ENCODE measurements around the gene SURF2.

DNA sequence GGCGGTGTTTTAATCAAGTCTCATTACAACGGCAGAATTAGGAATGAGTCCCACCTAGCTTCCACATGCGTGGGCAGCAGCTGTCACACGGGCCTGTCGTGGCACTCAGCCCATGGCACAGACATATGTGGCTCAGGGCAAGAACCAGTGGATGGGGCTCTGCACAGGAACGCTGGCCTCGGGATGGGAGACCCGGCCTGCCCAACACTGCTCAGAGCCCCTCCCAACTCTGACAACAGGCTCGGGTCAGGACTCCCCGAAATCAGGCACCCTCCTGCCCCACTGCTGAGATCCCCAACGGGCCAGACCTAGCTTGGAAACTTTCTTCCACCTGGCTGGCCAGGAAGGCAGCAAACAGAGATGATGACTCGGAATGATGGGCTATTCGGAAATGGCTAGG is 15.4 kb upstream of the SURF2 start:
- TF ChIP-seq, protein P1, sequence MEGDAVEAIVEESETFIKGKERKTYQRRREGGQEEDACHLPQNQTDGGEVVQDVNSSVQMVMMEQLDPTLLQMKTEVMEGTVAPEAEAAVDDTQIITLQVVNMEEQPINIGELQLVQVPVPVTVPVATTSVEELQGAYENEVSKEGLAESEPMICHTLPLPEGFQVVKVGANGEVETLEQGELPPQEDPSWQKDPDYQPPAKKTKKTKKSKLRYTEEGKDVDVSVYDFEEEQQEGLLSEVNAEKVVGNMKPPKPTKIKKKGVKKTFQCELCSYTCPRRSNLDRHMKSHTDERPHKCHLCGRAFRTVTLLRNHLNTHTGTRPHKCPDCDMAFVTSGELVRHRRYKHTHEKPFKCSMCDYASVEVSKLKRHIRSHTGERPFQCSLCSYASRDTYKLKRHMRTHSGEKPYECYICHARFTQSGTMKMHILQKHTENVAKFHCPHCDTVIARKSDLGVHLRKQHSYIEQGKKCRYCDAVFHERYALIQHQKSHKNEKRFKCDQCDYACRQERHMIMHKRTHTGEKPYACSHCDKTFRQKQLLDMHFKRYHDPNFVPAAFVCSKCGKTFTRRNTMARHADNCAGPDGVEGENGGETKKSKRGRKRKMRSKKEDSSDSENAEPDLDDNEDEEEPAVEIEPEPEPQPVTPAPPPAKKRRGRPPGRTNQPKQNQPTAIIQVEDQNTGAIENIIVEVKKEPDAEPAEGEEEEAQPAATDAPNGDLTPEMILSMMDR (conservative IDR thresholded peaks at IDR 0.05; ENCODE audit: low read depth, low read length): no peak
- TF ChIP-seq EZH2 (IDR thresholded peaks at IDR 0.05; ENCODE audit: borderline replicate concordance, low read depth, low read length, poor library complexity, severe bottlenecking): no peak
